ENCODE measurements around the gene NME7. TPM values are rescaled to one million over a fixed set of nuclear protein-coding genes. Genes with fewer than 3 reads are reported as not detected.
"Not testable (repeated sequence)": the region's sequence is repeated elsewhere in the genome, so short reads cannot be mapped to it uniquely, and the experiment has no call there.

The NME7 gene
- total and polyA plus RNA-seq, 7 donors, result 4.4 to 39.9 (median 20.1) TPM

DNA sequence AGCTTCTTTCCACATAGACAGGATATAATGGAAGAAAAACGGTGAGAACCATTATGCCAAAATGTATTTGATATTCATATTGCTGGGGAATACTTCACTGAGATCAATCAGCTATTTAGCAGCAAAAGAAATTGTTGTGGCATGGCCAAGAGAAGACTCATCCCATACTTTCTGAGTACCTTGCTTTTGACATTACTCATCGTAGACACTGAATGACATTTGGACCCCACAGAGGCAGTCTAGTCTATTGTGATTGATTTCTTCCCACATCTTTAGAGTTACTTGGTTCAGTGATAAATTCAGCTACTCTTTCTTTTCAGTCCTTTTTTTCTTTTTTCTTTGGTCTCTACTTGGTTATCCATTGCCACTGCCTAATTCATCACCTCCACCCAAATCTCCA lies 239.0 kb downstream of the NME7 start:
- peak overlapping the region in 1 of 4 donors; percentile 35 for H3K27ac ChIP-seq

DNA sequence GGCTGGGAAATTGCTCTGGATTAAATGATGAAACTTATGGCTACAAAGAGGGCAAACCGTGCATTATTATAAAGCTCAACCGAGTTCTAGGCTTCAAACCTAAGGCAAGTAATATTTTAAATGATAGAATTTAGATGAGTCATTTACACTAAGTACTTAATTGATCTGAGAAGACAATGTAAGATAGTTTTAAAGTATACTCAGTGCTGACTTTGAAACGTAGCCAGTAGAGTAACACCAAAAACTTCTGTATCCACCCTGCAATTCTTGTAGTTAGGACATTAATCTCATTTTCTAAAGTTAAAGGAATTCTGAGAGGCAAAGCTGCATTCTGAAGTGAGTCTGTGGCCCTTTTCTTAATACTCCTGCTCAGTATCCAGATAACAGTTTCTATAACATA lies 240.3 kb downstream of the NME7 start:
- intact Hi-C loops (cut with DNase I), result no loop called here
- no peak for DNase-seq
- WGBS, 2 donors, result 43 to 82% methylated on average over 3 of the region's 3 CpGs
- TF ChIP-seq POLR2A (IDR thresholded peaks at IDR 0.05), result no peak
- TF ChIP-seq POLR2AphosphoS5 (IDR thresholded peaks at IDR 0.05), result no peak
- TF ChIP-seq, protein P1, sequence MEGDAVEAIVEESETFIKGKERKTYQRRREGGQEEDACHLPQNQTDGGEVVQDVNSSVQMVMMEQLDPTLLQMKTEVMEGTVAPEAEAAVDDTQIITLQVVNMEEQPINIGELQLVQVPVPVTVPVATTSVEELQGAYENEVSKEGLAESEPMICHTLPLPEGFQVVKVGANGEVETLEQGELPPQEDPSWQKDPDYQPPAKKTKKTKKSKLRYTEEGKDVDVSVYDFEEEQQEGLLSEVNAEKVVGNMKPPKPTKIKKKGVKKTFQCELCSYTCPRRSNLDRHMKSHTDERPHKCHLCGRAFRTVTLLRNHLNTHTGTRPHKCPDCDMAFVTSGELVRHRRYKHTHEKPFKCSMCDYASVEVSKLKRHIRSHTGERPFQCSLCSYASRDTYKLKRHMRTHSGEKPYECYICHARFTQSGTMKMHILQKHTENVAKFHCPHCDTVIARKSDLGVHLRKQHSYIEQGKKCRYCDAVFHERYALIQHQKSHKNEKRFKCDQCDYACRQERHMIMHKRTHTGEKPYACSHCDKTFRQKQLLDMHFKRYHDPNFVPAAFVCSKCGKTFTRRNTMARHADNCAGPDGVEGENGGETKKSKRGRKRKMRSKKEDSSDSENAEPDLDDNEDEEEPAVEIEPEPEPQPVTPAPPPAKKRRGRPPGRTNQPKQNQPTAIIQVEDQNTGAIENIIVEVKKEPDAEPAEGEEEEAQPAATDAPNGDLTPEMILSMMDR (IDR thresholded peaks at IDR 0.05), result no peak
- TF ChIP-seq EP300 (IDR thresholded peaks at IDR 0.05), result no peak
- H3K27me3 ChIP-seq, result no peaks in the 10 kb centered on the region
- H3K4me3 ChIP-seq, result no peak overlapping the region
- H3K27ac ChIP-seq, result peak overlapping the region in 1 of 4 donors; percentile 5
- H3K9me3 ChIP-seq, result no peaks in the 10 kb centered on the region
- peaks cover 5 to 77% (median 38%) of the 10 kb centered on the region in 4 donors for H3K36me3 ChIP-seq
- H3K4me1 ChIP-seq, result peaks cover 0 to 20% (median 12%) of the 10 kb centered on the region in 4 donors

More for the DNA sequence above, 239.0 kb downstream of the NME7 start:
- no peaks in the 10 kb centered on the region for H3K9me3 ChIP-seq
- peaks cover 5 to 78% (median 38%) of the 10 kb centered on the region in 4 donors for H3K36me3 ChIP-seq
- no peak for DNase-seq
- H3K4me3 ChIP-seq, result no peak overlapping the region
- intact Hi-C loops (cut with DNase I), result no loop called here
- H3K4me1 ChIP-seq, result peaks cover 0 to 33% (median 18%) of the 10 kb centered on the region in 4 donors
- 65 to 80% methylated on average over 2 of the region's 2 CpGs for WGBS, 2 donors
- TF ChIP-seq, protein P1 (IDR thresholded peaks at IDR 0.05), result no peak
- TF ChIP-seq EP300 (IDR thresholded peaks at IDR 0.05), result no peak
- TF ChIP-seq POLR2A (IDR thresholded peaks at IDR 0.05), result no peak
- no peak for TF ChIP-seq POLR2AphosphoS5 (IDR thresholded peaks at IDR 0.05)
- H3K27me3 ChIP-seq, result no peaks in the 10 kb centered on the region

DNA sequence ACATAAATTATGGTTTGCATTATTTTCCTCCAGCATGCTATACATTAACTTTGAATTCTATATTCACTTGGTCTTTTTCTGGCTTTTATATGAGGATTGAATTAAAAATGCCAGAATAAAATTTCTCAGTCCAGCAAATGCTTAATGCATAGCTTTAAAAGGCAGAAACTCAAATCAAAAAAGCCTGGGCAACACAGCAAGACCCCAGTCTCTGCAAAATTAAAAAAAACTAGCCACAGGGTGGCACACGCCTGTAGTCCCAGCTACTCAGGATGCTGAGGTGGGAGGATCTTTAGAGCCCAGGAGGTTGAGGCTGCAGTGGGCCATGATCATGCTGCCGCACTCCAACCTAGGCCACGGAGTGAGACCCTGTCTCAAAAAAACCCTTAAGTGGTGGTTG lies 241.3 kb downstream of the NME7 start:
- TF ChIP-seq POLR2A (IDR thresholded peaks at IDR 0.05) (no peak), POLR2AphosphoS5 (IDR thresholded peaks at IDR 0.05) (no peak), EP300 (IDR thresholded peaks at IDR 0.05) (no peak)
- TF ChIP-seq, protein P1 (IDR thresholded peaks at IDR 0.05), result no peak
- no peaks in the 10 kb centered on the region for H3K27me3 ChIP-seq
- H3K27ac ChIP-seq, result no peak overlapping the region
- no peak for DNase-seq
- no peaks in the 10 kb centered on the region for H3K9me3 ChIP-seq
- H3K4me3 ChIP-seq, result no peak overlapping the region
- H3K36me3 ChIP-seq, result peaks cover 5 to 77% (median 36%) of the 10 kb centered on the region in 4 donors
- H3K4me1 ChIP-seq, result peaks cover 0 to 23% (median 16%) of the 10 kb centered on the region in 4 donors
- intact Hi-C loops (cut with DNase I), result no loop called here
- WGBS, 2 donors, result 83 to 92% methylated on average over 3 of the region's 3 CpGs

DNA sequence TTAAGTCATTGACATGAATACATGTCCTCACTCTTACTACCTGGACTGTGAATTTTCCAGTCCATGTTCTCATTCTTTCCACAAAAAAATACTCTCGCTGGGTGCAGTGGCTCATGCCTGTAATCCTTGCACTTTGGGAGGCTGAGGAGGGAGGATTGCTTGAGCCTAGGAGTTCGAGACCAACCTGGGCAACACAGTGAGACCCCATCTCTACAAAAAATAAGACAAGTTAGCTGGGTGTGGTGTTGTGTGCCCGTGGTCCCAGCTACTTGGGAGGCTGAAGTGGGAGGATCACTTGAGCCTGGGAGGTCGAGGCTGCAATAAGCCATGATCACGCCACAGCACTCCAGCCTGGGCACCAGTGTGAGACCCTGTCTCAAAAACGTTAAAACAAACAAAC lies 242.0 kb downstream of the NME7 start:
- H3K27me3 ChIP-seq; H3K4me3 ChIP-seq; intact Hi-C loops (cut with DNase I); DNase-seq; H3K9me3 ChIP-seq; H3K27ac ChIP-seq: not testable (repeated sequence)
- Histone ChIP-seq H3K4me1 (peaks cover 0 to 24% (median 17%) of the 10 kb centered on the region in 4 donors), H3K36me3 (peaks cover 5 to 73% (median 32%) of the 10 kb centered on the region in 4 donors)
- 69 to 86% methylated on average over 6 of the region's 6 CpGs for WGBS, 2 donors

DNA sequence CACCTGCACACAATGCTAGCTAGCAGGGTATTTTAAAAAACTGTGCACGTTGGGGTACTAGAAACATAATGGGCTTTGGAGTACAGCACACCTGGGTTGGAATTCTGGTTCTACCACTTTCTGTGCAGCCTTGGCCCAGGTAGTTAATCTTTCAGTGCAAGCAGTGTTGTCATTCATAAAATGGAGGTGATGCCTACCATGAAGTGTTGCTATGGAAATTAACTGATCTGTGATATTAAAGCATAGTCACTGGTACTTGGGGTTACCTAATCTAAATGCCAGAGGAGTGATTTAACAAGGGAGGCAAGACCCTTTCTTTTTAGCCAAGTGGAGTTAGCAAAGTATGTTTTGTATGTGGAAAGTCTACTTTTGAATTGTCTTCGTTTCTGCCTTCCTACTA lies 243.1 kb downstream of the NME7 start:
- no peak overlapping the region for H3K27ac ChIP-seq
- WGBS, 2 donors, result 26 to 68% methylated on average over 2 of the region's 2 CpGs
- no peaks in the 10 kb centered on the region for H3K9me3 ChIP-seq
- TF ChIP-seq, protein P1 (IDR thresholded peaks at IDR 0.05), result no peak
- no peak for TF ChIP-seq POLR2AphosphoS5 (IDR thresholded peaks at IDR 0.05)
- no peak for TF ChIP-seq POLR2A (IDR thresholded peaks at IDR 0.05)
- TF ChIP-seq EP300 (IDR thresholded peaks at IDR 0.05), result no peak
- H3K27me3 ChIP-seq, result no peaks in the 10 kb centered on the region
- H3K36me3 ChIP-seq, result peaks cover 5 to 64% (median 29%) of the 10 kb centered on the region in 4 donors
- no peak for DNase-seq
- intact Hi-C loops (cut with DNase I), result no loop called here
- peaks cover 0 to 30% (median 25%) of the 10 kb centered on the region in 4 donors for H3K4me1 ChIP-seq
- no peak overlapping the region for H3K4me3 ChIP-seq

All from sigmoid colon (tissue), 7 donors.